GM12878 (cell line): ENCODE results near the gene PCSK5. TPM values are rescaled to one million over a fixed set of nuclear protein-coding genes. Genes with fewer than 3 reads are reported as not detected.

Experiments used
- ATAC-seq: fragments of 200-7000 bp; cut with Tn5 transposase; 3 replicates; pipeline ENCODE4 v1.9.1; 2020; ENCODE audit warnings: mild to moderate bottlenecking, moderate library complexity
- BruUV-seq: library from RNA; stranded (reverse); fragments of 400-500 nt; replicated peaks from 2 replicates; lab custom pipeline; 2021; lab: Mats Ljungman, UMichigan
- CTCF ChIA-PET: fragments of 300-600 bp; sonication (Branson Sonifier 250); formaldehyde crosslinking; extraction: SDS; loops from one replicate; lab custom pipeline; 2021; ENCODE audit warnings: inconsistent platforms; lab: Yijun Ruan, JAX
- POLR2A ChIA-PET: fragments of 350-600 bp; formaldehyde crosslinking; extraction: SDS; loops from one replicate; lab custom pipeline; 2021; ENCODE audit warnings: inconsistent platforms; lab: Charles Lee
- RAD21 ChIA-PET: fragments of 300-600 bp; sonication (Branson Sonifier 250); formaldehyde crosslinking; loops from one replicate; lab custom pipeline; 2023; ENCODE audit warnings: antibody characterized with exemption; ENCODE audit not compliant: unreplicated experiment; lab: Charles Lee
- SMC1A ChIA-PET: fragments of 300-600 bp; sonication (Branson Sonifier 250); formaldehyde crosslinking; loops from one replicate; lab custom pipeline; 2023; ENCODE audit not compliant: unreplicated experiment, uncharacterized antibody; lab: Charles Lee
- DNase-seq: peaks from one replicate; pipeline ENCODE4 v3.0.0-alpha.2; 2011; ENCODE audit warnings: low read depth, low spot score
- FAIRE-seq: peaks from 3 replicates; lab custom pipeline; 2011; peaks lifted over from hg19 to GRCh38; lab: Jason Lieb, UNC
- H2AFZ ChIP-seq: 2 replicates; pipeline ENCODE4 v1.6.0; 2011; ENCODE audit warnings: low read depth, low read length, control low read depth; ENCODE audit not compliant: control insufficient read depth
- H3K27ac ChIP-seq: 2 replicates; pipeline ENCODE4 v1.5.1; 2011; ENCODE audit warnings: control low read depth; ENCODE audit not compliant: control insufficient read depth, insufficient read depth
- H3K27me3 ChIP-seq, 2 experiments: replicated peaks in 1 of 2; 2 replicates each; pipeline versions ENCODE4 v1.6.0 to v1.6.1; 2011; ENCODE audit warnings: low read length in 1 of 2; ENCODE audit not compliant: control insufficient read depth in 2 of 2, insufficient read depth in 2 of 2
- H3K36me3 ChIP-seq, 2 experiments: 2 replicates each; pipeline ENCODE4 v1.5.1; 2011; ENCODE audit warnings: low read length in 1 of 2; ENCODE audit not compliant: control insufficient read depth in 2 of 2, insufficient read depth in 2 of 2
- H3K4me1 ChIP-seq: 2 replicates; pipeline ENCODE4 v1.6.1; 2011; ENCODE audit warnings: mild to moderate bottlenecking, low read length, moderate library complexity, mixed read lengths; ENCODE audit not compliant: control insufficient read depth, insufficient read depth
- H3K4me2 ChIP-seq: 2 replicates; pipeline ENCODE4 v1.6.0; 2011; ENCODE audit warnings: control low read depth; ENCODE audit not compliant: control insufficient read depth, insufficient read depth
- H3K4me3 ChIP-seq: fragments of 200-600 bp; sonication (generic); 2 replicates; pipeline ENCODE4 v1.5.1; 2016
- H3K79me2 ChIP-seq: 2 replicates; pipeline ENCODE4 v1.6.0; 2011; ENCODE audit warnings: low read length; ENCODE audit not compliant: control insufficient read depth, insufficient read depth
- H3K9ac ChIP-seq: 2 replicates; pipeline ENCODE4 v1.8.0; 2011; ENCODE audit warnings: low read length, control low read depth, mixed read lengths; ENCODE audit not compliant: control insufficient read depth, insufficient read depth
- H3K9me3 ChIP-seq: replicated peaks from 3 replicates; pipeline ENCODE4 v1.5.1; 2011; ENCODE audit warnings: mild to moderate bottlenecking, low read length; ENCODE audit not compliant: control insufficient read depth, insufficient read depth
- H4K20me1 ChIP-seq: 2 replicates; pipeline ENCODE4 v1.6.0; 2011; ENCODE audit not compliant: control insufficient read depth, insufficient read depth
- EGR1 ChIP-seq, 2 experiments: IDR thresholded peaks; 1 replicate in 1 of 2; 2 replicates in 1 of 2; pipeline ENCODE4 v1.6.1; 2011 to 2012; ENCODE audit warnings: low read depth in 2 of 2, low read length in 2 of 2, borderline replicate concordance in 1 of 2, mild to moderate bottlenecking in 1 of 2, moderate library complexity in 1 of 2
- HSF1 ChIP-seq: fragments of 150-350 bp; IDR thresholded peaks from 2 replicates; pipeline ENCODE4 v1.6.1; 2014; ENCODE audit warnings: mild to moderate bottlenecking, low read depth, low read length
- KLF5 ChIP-seq: fragments of 450-650 bp; IDR thresholded peaks from 2 replicates; pipeline ENCODE4 v1.6.1; 2014; ENCODE audit warnings: mild to moderate bottlenecking; ENCODE audit not compliant: partially characterized antibody
- RBBP5 ChIP-seq: fragments of 200-600 bp; sonication (generic); conservative IDR thresholded peaks from 2 replicates; pipeline ENCODE4 v1.6.1; 2016
- SP1 ChIP-seq: IDR thresholded peaks from one replicate; pipeline ENCODE4 v1.6.1; 2011; ENCODE audit warnings: low read depth, low read length
- SREBF1 ChIP-seq: IDR thresholded peaks from 2 replicates; pipeline ENCODE4 v1.6.1; 2012; ENCODE audit warnings: mild to moderate bottlenecking, low read length
- ZNF274 ChIP-seq: IDR thresholded peaks from one replicate; pipeline ENCODE4 v1.8.0; 2011; ENCODE audit not compliant: insufficient read length, insufficient read depth
- WGBS: methylation state at CpG from one replicate; pipeline ENCODE4 v1.1.6; 2016; ENCODE audit warnings: low lambda C conversion rate; ENCODE audit not compliant: insufficient replicate concordance, insufficient coverage; ENCODE audit errors: missing lambda C conversion rate; 5-methylcytosine and 5-hydroxymethylcytosine counted together
- in situ Hi-C: fragments of 300-500 bp; cut with MboI; formaldehyde crosslinking; loops from 9 replicates; pipeline ENCODE4 v1.14.3; 2018; ENCODE audit warnings: mixed read lengths
- intact Hi-C: fragments of 100-400 bp; cut with micrococcal nuclease; formaldehyde crosslinking; loops from one replicate; pipeline ENCODE4 v1.14.2; 2022; ENCODE audit not compliant: unreplicated experiment
- polyA plus RNA-seq, 11 experiments: library from polyadenylated mRNA; depleted of rRNA in 4 of 11; unstranded in 6 of 11; stranded (reverse) in 5 of 11; fragments of >200 nt; fragmentation: Nextera tagmentation in 4 of 11; fragmentation: Illumina TruSeq in 1 of 11; extraction: Ambion mirVana in 4 of 11; extraction: Trizol in 1 of 11; gene quantifications; 1 replicate in 1 of 11; 2 replicates in 10 of 11; pipeline versions ENCODE4 v1.2.1 to v1.2.3, GENCODE V29; 2011 to 2016; ENCODE audit warnings: inconsistent platforms in 2 of 11, missing spikeins in 2 of 11, low read depth in 1 of 11
- total RNA-seq, 4 experiments: library from RNA; depleted of rRNA in 3 of 4; stranded (reverse); fragments of >200 nt in 3 of 4; fragmentation: Illumina TruSeq in 1 of 4; extraction: Trizol in 1 of 4; gene quantifications; 2 replicates each; pipeline versions ENCODE4 v1.2.1 to v1.2.3, GENCODE V29; 2013 to 2021

The PCSK5 gene
- total and polyA plus RNA-seq, 10 of the 15 experiments (the other 5 are each of a cell fraction or from before 2014, with no cell fraction given): 0.01 to 0.13 (median 0.04) TPM; not detected in 3

GRCh38 chr9:75990576-75991304 lies 100.3 kb downstream of the PCSK5 start:
- 11% methylated on average over 6 of the region's 6 CpGs for WGBS
- intact Hi-C loops: no loop called here

More at GRCh38 chr9:75990576-75991304, 100.3 kb downstream of the PCSK5 start:
- no peak for DNase-seq
- Histone ChIP-seq H3K27me3 (no peaks in the 10 kb centered on the region; a peak in 1 of 4 replicates), H2AFZ (no peak overlapping the region), H3K9me3 (no peaks in the 10 kb centered on the region), H3K4me2 (no peak overlapping the region), H4K20me1 (no peaks in the 10 kb centered on the region), H3K4me3 (no peak overlapping the region), H3K9ac (no peak overlapping the region), H3K79me2 (no peaks in the 10 kb centered on the region), H3K4me1 (no peaks in the 10 kb centered on the region), H3K27ac (no peak overlapping the region), H3K36me3 (no peaks in the 10 kb centered on the region)
- in situ Hi-C loops: no loop called here
- no TSS peak for BruUV-seq
- no peak for TF ChIP-seq EGR1 (IDR thresholded peaks at IDR 0.05; ENCODE audit: borderline replicate concordance in 1 of 2, low read depth in 2 of 2, low read length in 2 of 2)
- no peak for TF ChIP-seq RBBP5
- TF ChIP-seq SREBF1: no peak
- TF ChIP-seq ZNF274: no peak
- no peak for TF ChIP-seq SP1
- no peak for TF ChIP-seq HSF1
- TF ChIP-seq KLF5: no peak
- ATAC-seq: no peak
- ChIA-PET SMC1A (no interaction called here), CTCF (interaction anchor here (1.4 kb wide), 1 partner anchor 12 kb away, joined by 6 read pairs; no protein-coding TSS in a partner anchor), POLR2A (no interaction called here), RAD21 (no interaction called here)
- no peak for FAIRE-seq
